HG02798 (cell line): Measurements from ENCODE around the gene NDUFV2.
A peak's percentile ranks its signal among the peaks of the same experiment; 100 is the strongest.

Experiments used
- ATAC-seq: cut with Tn5 transposase; IDR thresholded peaks from one replicate; pipeline ENCODE4 v1.9.1; 2021; ENCODE audit warnings: mild to moderate bottlenecking; ENCODE audit not compliant: unreplicated experiment, poor library complexity

NDUFV2 gene

GRCh38 chr18:9113468-9114149 is 11.1 kb downstream of the NDUFV2 start:
- ATAC-seq: no peak

DNA sequence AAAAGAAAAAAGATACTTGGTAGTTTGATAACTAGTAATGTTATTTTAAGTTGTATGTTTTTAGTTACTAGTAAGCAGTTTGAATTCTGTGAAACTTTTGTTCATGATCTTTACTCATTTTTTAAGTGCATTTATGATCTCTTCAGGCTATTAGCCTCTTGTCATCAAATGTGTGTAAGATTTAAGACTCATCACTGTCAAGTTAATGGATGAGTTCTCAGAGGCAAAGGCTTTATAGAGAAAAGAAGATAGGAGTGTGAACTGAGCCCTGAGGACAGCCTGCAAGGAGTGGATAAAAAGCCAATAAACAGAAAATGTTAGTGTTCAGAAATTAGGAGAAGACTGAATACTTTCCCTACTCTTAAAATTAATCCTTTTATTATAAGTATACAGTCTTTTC is 13.5 kb downstream of the NDUFV2 start:
- no peak for ATAC-seq

DNA sequence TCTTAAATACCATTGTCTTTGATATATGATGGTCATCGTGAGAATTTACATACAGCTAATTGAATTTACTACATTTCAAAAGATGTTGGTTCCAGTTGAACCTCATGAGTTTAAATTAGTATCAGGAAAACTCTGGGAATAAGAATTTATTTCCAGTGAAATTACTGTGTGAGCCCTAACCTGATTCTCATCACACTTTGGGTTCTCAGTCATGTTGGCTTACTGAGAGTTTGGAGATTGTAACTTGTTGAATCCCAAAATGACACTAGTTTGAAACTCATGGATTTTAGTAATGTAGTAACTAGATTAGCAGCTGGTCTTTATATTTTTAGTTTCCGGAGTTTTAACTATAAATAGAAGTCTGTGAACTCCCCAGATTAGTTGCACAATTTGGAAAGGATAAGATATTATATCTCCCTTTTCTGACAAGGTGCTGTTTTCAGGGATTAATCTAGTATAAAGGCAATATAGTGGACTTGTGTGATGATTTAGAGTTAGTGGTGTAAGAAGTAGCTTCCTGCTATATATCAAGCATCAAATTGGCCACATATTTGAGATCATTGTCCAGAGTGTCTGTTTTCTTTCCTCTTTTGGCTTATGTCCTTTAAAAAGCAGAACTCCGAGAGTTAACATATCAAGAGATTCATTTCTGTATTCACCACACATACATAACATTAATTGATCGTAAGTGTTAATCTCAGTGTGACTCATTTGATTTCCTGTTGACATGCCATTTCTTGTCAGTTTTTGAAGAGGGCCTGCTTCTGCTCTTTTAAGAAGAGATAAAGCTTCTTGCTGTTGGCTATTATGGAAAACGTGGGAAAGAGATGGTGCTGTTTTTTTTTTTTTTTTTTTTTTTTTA is 15.7 kb downstream of the NDUFV2 start:
- ATAC-seq: no peak

- ATAC-seq: no peak
These were observed 18.3 kb downstream of the NDUFV2 start for GRCh38 chr18:9120796-9121195.

DNA sequence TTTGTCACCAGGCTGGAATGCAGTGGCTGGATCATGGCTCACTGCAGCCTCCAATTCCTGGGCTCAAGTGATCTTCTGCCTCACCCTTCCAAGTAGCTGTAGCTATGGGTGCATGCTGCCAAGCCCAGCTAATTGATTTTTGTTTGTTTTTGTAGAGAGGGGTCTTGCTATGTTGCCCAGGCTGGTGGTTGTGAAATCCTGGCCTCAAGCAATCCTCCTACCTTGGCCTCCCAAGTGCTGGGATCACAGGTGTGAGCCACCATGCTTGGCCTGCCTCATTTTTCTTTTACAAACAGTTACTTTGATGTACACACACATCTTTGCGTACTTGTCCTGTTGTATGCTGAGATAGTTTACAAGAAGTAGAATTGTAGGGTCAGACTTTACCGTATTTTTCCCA is 21.0 kb downstream of the NDUFV2 start:
- no peak for ATAC-seq

- ATAC-seq: no peak
These were observed 22.3 kb downstream of the NDUFV2 start for GRCh38 chr18:9124824-9125223.

- no peak for ATAC-seq
These were observed 23.8 kb downstream of the NDUFV2 start for GRCh38 chr18:9126337-9126736.

DNA sequence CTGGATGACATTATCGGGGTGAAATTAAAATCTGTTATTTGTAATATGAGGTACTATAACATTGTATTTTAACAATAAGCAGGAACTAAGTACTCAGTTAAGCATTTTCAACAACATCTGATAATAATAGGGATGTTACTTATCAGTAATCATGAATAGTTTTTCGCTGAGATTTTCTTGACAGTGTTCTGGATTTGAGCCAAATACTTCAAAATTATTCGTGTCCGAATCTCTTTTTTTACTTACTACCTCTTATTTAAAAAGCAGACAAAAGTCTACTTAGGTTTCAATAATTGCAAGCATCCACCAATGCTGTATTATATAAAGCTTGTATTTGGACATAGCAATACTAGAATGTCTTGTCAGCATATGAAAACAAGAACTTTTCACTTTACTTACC is 27.7 kb downstream of the NDUFV2 start:
- no peak for ATAC-seq

DNA sequence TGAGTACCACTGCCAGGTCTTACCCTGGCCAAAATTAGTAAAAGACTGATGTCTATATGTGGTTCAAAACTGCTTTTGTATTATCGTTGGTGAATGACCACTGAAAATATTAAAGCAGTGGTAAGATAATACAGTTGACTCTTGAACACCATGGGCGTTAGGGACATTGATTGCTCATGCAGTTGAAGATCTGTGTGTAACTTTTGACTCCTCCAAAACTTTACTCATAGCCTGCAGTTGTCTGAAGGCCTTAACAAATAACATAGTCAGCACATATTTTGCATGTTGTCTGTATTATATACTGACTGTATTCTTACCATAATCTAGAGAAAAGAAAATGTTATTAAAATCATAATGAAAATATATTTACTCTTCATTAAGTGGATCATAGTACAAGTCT is 28.3 kb downstream of the NDUFV2 start:
- ATAC-seq: no peak

DNA sequence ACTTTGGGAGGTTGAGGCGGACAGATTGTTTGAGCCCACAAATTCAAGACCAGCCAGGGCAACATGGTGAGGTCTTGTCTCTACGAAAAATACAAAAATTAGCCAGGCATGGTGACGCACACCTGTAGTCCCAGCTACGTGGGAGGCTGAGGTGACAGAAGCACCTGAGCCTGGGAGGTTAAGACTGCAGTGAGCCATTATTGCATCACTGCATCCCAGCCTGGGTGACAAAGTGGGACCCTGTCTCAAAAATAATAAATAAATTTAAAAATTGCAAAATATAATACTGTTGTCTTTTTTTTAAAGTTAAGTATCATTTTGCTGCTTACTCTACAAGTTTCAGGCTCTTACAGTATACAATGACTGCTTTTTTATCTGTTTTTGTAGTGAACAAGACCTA is 30.1 kb downstream of the NDUFV2 start:
- no peak for ATAC-seq

DNA sequence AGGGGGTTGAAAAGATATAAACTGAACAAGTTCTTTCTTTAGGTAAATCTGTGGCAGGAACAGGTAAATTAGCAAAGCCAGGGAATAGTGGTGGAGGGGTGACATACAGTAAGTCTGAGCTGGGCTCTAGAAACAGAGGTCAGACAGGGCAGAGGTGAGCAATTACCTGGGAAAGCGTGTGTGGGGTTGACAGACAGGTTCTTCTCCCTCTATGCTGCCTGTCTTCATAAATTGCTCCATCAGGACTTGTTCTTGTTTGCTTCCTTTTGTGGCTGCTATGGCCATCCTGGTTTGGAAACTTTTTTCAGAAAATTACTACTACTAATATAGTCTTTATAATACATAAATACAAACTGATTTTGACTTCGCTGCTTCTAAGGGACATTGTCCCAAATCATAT is 30.7 kb downstream of the NDUFV2 start:
- ATAC-seq: no peak

- no peak for ATAC-seq
These were observed 32.8 kb downstream of the NDUFV2 start for GRCh38 chr18:9135081-9135911.

DNA sequence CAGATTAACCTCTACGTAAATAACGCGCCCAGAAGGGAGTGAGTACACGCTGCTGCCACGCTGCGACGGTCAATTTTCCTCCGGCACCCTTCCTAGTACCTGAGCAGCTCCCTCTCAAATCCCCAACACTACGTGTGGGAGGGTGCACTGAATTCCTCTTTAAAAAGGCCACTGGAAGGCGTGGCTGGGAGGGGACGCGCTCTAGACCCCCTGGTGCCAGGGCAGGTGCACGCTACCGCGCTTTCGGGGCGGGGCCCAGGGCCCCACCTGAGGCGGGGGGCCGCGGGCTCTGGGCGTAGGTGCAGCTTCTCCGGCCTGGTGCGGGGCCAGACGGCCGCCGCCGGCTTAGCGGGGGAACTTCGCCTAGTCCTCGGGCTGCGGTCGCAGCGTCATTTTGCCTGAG is 33.4 kb downstream of the NDUFV2 start:
- ATAC-seq: peak; percentile 19

GRCh38 chr18:9136315-9137155 is 34.0 kb downstream of the NDUFV2 start, which contains the start of gene ANKRD12:
ANKRD12 (plus strand) TSS chr18:9136781; CDS start chr18:9182433, 45,652 bp downstream.
- peak; percentile 77 for ATAC-seq

- ATAC-seq: peak; percentile 47
These were observed 34.9 kb downstream of the NDUFV2 start for GRCh38 chr18:9137168-9138066.

GRCh38 chr18:9139400-9140039 is 37.0 kb downstream of the NDUFV2 start:
- ATAC-seq: no peak

GRCh38 chr18:9140381-9140780 is 37.9 kb downstream of the NDUFV2 start:
- ATAC-seq: no peak

DNA sequence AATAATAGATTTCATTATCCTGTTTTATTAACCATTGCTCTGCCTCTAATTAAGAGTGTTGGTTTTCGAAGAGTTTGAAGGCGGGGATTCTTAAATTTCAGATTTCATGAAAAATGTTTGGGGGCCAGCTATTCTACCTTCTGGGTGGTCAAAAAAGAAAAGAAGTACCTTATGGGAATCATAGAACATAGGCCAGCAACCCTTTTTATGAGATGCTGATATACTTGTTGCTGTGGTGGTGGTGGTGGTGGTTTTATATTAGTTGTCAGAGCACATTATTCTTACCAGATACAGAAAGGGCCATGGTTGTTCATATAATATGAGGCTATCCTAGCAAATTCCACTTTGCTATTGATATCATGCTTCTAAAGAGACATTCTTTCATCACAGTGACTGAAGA is 38.5 kb downstream of the NDUFV2 start:
- no peak for ATAC-seq
